Measurements from ENCODE around the gene KRTAP1-1. TPM values are rescaled to one million over a fixed set of nuclear protein-coding genes. Genes with fewer than 3 reads are reported as not detected.

KRTAP1-1 gene
- polyA plus RNA-seq, 1 donor from 2014 or later, result not detected

DNA sequence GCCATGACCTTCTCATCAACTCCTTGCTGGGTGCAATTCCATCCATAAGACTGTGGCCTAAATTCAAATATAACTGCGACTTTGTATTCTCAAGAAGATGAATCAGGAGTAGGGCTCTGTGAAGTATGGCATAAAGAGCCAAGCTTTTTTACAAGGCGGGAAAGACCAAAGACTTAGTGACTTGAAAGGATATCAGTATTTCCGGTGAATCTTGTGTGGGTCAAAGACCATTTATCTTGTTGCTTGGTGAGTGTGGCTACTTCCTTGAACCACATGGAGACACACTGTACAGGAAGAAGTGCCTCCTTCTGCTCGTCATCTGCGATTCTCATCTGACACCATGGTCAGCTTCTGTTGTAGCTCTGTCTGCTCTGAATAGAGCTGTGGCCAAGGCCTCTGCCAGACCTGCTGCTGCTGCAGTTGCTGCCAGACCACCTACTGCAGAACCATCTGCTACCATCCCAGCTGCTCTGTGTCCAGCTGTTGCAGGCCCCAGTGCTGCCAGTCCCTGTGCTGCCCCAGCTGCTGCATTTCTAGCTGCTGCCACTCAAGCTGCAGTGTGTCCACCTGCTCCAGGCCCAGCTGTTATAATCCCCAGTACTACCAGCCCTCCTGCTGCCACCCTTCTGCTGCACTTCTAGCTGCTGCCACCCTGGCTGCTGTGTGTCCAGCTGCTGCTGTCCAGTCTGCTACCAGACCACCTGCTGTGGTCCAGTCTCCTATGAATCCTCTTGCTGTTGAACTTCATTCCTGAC, 30.5 kb upstream of the KRTAP1-1 start:
- TF ChIP-seq EP300 (conservative IDR thresholded peaks at IDR 0.05; ENCODE audit: poor library complexity, severe bottlenecking) (no peak), SMC3 (conservative IDR thresholded peaks at IDR 0.05; ENCODE audit: poor library complexity) (no peak), EZH2 (IDR thresholded peaks at IDR 0.05; ENCODE audit: borderline replicate concordance, insufficient read depth, low read length, poor library complexity, severe bottlenecking) (no peak), MXI1 (conservative IDR thresholded peaks at IDR 0.05; ENCODE audit: poor library complexity, severe bottlenecking) (no peak), POLR2AphosphoS5 (IDR thresholded peaks at IDR 0.05) (no peak), RAD21 (conservative IDR thresholded peaks at IDR 0.05) (no peak), TAF1 (IDR thresholded peaks at IDR 0.05; ENCODE audit: low read depth) (no peak)
- TF ChIP-seq, protein P1, sequence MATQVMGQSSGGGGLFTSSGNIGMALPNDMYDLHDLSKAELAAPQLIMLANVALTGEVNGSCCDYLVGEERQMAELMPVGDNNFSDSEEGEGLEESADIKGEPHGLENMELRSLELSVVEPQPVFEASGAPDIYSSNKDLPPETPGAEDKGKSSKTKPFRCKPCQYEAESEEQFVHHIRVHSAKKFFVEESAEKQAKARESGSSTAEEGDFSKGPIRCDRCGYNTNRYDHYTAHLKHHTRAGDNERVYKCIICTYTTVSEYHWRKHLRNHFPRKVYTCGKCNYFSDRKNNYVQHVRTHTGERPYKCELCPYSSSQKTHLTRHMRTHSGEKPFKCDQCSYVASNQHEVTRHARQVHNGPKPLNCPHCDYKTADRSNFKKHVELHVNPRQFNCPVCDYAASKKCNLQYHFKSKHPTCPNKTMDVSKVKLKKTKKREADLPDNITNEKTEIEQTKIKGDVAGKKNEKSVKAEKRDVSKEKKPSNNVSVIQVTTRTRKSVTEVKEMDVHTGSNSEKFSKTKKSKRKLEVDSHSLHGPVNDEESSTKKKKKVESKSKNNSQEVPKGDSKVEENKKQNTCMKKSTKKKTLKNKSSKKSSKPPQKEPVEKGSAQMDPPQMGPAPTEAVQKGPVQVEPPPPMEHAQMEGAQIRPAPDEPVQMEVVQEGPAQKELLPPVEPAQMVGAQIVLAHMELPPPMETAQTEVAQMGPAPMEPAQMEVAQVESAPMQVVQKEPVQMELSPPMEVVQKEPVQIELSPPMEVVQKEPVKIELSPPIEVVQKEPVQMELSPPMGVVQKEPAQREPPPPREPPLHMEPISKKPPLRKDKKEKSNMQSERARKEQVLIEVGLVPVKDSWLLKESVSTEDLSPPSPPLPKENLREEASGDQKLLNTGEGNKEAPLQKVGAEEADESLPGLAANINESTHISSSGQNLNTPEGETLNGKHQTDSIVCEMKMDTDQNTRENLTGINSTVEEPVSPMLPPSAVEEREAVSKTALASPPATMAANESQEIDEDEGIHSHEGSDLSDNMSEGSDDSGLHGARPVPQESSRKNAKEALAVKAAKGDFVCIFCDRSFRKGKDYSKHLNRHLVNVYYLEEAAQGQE (IDR thresholded peaks at IDR 0.05; ENCODE audit: borderline replicate concordance), result no peak
- TF ChIP-seq, protein P2, sequence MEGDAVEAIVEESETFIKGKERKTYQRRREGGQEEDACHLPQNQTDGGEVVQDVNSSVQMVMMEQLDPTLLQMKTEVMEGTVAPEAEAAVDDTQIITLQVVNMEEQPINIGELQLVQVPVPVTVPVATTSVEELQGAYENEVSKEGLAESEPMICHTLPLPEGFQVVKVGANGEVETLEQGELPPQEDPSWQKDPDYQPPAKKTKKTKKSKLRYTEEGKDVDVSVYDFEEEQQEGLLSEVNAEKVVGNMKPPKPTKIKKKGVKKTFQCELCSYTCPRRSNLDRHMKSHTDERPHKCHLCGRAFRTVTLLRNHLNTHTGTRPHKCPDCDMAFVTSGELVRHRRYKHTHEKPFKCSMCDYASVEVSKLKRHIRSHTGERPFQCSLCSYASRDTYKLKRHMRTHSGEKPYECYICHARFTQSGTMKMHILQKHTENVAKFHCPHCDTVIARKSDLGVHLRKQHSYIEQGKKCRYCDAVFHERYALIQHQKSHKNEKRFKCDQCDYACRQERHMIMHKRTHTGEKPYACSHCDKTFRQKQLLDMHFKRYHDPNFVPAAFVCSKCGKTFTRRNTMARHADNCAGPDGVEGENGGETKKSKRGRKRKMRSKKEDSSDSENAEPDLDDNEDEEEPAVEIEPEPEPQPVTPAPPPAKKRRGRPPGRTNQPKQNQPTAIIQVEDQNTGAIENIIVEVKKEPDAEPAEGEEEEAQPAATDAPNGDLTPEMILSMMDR (IDR thresholded peaks at IDR 0.05; ENCODE audit: poor library complexity, severe bottlenecking), result no peak
- no peak overlapping the region for H3K4me3 ChIP-seq (ENCODE audit: low read length)
- no peak overlapping the region for H2AFZ ChIP-seq (ENCODE audit: low read depth, low read length)
- H3K79me2 ChIP-seq (replicated peaks; ENCODE audit: insufficient read depth, low read length), result no peaks in the 10 kb centered on the region
- H3K27ac ChIP-seq (ENCODE audit: low read length), result no peak overlapping the region
- no peaks in the 10 kb centered on the region for H3F3A ChIP-seq (ENCODE audit: insufficient read depth, low read length, poor library complexity, severe bottlenecking)
- H3K9me2 ChIP-seq (ENCODE audit: insufficient read depth, low read length), result no peaks in the 10 kb centered on the region
- no peak overlapping the region for H3K4me2 ChIP-seq (ENCODE audit: low read length)
- no peaks in the 10 kb centered on the region for H3K36me3 ChIP-seq (ENCODE audit: insufficient read depth, low read length)
- no peak overlapping the region for H3K9ac ChIP-seq (ENCODE audit: low read length)
- no peaks in the 10 kb centered on the region for H3K27me3 ChIP-seq (ENCODE audit: insufficient read depth, low read depth, low read length)
- H3K9me3 ChIP-seq (ENCODE audit: low read length), result no peaks in the 10 kb centered on the region
- H4K20me1 ChIP-seq (ENCODE audit: insufficient read depth), result no peaks in the 10 kb centered on the region

DNA sequence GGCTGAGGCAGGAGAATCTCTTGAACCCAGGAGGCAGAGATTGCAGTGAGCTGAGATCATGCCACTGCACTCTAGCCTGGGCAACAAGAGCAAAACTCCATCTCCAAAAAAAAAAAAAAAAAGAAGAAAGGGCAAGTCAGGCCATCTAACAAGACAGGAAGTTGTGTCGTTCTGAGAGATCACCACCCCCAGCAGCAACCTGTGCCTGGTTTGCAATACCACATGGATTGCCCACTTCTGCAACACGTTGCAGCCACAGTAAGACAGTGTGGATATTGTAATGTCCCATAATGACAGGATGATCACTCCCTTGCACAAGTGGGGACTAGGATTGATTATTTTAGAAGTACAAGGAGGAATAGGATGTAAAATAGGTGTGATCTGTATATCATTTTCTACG, 27.8 kb upstream of the KRTAP1-1 start:
- Histone ChIP-seq H4K20me1 (ENCODE audit: insufficient read depth) (no peaks in the 10 kb centered on the region), H3K79me2 (replicated peaks; ENCODE audit: insufficient read depth, low read length) (no peaks in the 10 kb centered on the region), H3K27ac (ENCODE audit: low read length) (no peak overlapping the region), H3K4me3 (ENCODE audit: low read length) (no peak overlapping the region), H3K4me2 (ENCODE audit: low read length) (no peak overlapping the region), H3K9ac (ENCODE audit: low read length) (no peak overlapping the region), H3K9me3 (ENCODE audit: low read length) (no peaks in the 10 kb centered on the region), H3K27me3 (ENCODE audit: insufficient read depth, low read depth, low read length) (no peaks in the 10 kb centered on the region), H3K9me2 (ENCODE audit: insufficient read depth, low read length) (no peaks in the 10 kb centered on the region), H2AFZ (ENCODE audit: low read depth, low read length) (no peak overlapping the region), H3K36me3 (ENCODE audit: insufficient read depth, low read length) (no peaks in the 10 kb centered on the region), H3F3A (ENCODE audit: insufficient read depth, low read length, poor library complexity, severe bottlenecking) (no peaks in the 10 kb centered on the region)
- no peak for TF ChIP-seq POLR2AphosphoS5 (IDR thresholded peaks at IDR 0.05)
